T-helper 1 cell treated with Interleukin-12 subunit alpha and Interleukin-12 subunit beta and Interleukin-4 antibody, amounts not matched to agents 30 ng/mL and 1 ng/mL, for 36 hours (primary cell): Measurements from ENCODE around the gene COL24A1. TPM values are rescaled to one million over a fixed set of nuclear protein-coding genes. Genes with fewer than 3 reads are reported as not detected.
"Not testable (repeated sequence)": the region's sequence is repeated elsewhere in the genome, so short reads cannot be mapped to it uniquely, and the experiment has no call there.

ENCODE experiments used
- intact Hi-C: fragments of 100-400 bp; cut with micrococcal nuclease; formaldehyde crosslinking; loops from one replicate; pipeline ENCODE4 v1.15.1; 2024
- total RNA-seq: library from RNA; stranded (reverse); gene quantifications from 2 replicates; pipeline ENCODE4 v1.2.3, GENCODE V29; 2022

Gene COL24A1
- total RNA-seq, 1 donor from 2014 or later: 0.02 TPM

- intact Hi-C loops: no loop called here
These were observed 255.7 kb downstream of the COL24A1 start for GRCh38 chr1:85900921-85901320.

GRCh38 chr1:85898861-85899260 lies 257.7 kb downstream of the COL24A1 start:
- intact Hi-C loops: no loop called here

DNA sequence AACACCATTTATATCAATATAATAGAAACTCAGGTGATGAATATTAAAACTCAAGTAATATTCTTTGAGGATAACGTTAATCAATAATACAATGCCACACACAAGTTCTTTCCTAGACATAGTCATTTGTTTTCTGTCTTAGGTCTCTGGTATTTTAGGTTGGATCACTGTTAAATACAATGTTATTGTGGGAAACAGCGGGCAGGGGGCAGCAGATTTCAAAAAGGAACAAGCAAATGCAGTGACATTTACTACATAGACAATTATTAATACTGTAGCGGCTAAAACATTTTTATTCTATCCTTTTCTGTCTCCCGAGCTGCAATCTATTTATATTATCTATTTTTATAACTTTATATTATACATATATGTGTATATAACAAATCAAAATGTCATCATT lies 261.9 kb downstream of the COL24A1 start:
- intact Hi-C loops: no loop called here

DNA sequence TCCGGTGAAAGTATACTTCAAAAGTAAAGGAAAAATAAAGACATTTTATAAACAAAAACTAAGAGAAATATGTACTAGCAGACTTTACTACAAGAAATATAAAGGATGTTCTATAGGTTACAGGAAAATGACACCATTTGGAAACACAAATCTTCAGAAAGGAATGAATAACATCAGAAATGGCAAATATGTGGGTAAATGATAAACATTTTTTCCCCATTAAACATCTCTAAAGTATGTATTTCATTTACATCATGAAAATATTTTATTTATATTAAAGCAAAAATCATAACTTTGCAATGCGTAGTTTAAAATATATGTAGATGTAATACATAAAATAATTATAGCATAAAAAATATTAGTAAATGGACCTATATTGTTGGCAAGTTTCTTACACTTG lies 264.2 kb downstream of the COL24A1 start:
- intact Hi-C loops: no loop called here

DNA sequence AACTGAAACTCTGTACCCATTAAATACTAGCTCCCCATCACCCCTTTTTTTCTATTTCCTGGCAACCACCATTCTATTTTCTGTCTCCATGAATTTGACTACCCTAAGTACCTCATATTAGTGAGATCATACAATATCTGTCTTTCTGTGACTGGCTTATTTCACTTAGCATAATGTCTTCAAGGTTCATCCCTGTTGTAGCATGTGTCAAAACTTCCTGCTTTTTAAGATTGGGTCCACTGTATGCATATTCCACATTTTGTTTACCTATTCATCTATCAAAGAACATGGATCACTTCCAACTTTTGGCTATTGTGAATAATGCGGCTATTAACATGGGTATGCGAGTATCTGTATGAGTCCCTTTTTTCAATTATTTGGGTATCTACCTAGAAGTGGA lies 266.7 kb downstream of the COL24A1 start:
- intact Hi-C loops: no loop called here

- intact Hi-C loops: no loop called here
These were observed 267.7 kb downstream of the COL24A1 start for GRCh38 chr1:85888921-85889320.

DNA sequence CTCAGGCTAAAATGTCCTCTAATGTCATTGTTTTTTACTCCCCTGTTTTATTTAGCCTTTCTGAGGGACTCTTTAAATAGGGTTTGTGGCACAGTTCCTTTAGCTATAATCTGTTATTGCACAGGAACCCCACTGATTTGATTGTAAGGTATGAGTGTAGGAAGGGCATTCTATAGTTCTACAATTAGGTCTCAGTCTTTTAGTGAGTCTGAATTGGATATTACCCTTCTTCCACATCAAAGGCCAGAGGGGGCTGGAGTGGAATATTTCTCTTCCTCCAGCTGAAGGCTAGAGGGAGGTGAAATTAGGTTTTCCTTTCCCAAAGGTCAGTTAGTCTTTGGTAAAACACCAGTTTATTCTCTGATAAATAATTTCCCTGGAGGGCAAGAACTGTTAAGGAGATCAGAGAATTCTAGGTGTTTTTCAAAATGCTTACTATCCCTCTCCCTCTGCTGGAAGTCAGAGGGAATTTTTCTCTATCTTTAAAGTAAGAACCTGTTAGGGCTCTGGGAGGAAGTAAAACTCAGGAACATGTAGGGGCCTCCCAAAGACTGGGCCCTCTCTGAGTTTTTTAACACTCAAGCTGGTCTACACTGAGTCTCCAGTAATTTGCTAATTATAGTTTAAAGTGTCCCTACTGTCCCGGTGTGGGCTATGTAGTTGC lies 272.1 kb downstream of the COL24A1 start:
- intact Hi-C loops: no loop called here

DNA sequence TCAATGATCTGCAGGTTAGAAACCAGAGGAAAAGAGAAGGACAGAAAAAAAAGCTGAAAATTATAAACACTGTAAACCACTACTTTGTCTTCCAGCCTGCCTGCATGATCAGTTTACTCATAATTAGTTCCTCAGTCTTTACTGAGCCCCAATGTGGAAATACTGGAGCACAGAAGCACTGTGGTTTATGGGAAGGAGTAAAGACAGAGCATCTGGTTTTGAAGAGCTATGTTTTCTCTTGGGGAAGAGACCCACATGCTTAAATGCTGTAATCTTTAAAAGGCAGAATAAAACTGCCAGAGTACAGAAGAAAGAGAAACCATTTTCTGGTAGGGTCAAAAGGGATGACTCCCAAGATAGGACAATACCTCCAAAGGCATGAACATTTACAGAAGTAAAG lies 289.4 kb downstream of the COL24A1 start:
- intact Hi-C loops: no loop called here

GRCh38 chr1:85865213-85865612 lies 291.4 kb downstream of the COL24A1 start:
- intact Hi-C loops: no loop called here

- intact Hi-C loops: no loop called here
These were observed 291.8 kb downstream of the COL24A1 start for GRCh38 chr1:85864727-85865126.

GRCh38 chr1:85863639-85864038 lies 292.9 kb downstream of the COL24A1 start:
- intact Hi-C loops: not testable (repeated sequence)

DNA sequence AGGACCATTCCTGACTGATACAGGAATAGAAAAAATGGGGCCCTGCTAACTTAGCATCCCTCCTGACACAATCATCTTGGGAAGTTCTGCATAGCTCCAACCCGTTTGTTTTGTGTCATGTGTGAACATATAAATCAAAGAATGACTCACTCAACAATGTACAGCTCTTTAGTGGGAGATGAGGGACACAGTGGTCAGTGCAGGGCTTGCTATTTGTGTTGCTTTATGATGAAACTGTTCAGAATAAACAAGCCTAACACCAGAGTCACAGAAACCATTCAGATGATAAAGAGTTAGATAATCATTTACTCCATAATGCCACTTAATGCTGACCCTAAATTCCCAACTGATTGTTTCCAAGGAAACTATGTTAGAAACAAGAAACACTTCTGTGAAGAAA lies 294.1 kb downstream of the COL24A1 start:
- intact Hi-C loops: no loop called here

DNA sequence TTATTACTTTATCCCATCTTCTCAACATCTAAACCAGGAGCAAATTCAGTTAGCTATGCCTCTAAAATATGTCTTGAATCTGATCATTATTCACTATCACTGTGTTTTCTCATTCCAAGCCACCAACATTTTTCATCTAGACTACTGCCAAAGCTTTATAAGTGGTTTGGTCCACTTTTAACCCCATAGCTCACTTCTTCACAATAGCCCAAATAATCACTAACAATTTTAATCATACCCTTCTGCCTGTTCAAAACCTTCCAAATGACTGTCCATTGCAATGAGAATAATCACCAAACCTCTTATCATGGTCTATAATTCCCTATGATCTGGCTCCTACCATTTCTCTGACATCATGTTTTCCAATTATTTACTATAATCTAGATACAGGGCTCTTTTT lies 298.6 kb downstream of the COL24A1 start:
- intact Hi-C loops: no loop called here

GRCh38 chr1:85850238-85850637 lies 306.3 kb downstream of the COL24A1 start:
- intact Hi-C loops: no loop called here

DNA sequence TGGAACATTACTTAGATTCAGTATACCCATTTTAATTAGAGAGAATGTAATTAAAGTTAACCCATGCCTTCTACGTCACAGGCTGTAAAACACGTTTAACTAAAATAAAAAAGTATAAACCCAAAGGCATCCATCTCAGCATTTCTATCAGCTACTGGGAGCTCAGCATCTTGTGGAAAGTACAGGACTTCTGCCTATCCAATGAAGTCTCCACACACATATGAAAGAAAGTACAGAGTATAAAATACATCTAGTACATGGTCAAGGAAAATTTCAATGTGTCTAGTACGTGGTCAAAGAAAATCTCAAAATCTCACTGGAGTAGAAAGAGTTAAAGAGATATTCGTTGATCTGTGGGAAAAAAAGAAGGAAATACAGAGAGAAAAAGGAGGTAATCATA lies 306.9 kb downstream of the COL24A1 start:
- intact Hi-C loops: no loop called here

GRCh38 chr1:85847356-85847755 lies 309.2 kb downstream of the COL24A1 start:
- intact Hi-C loops: no loop called here

- intact Hi-C loops: no loop called here
These were observed 309.9 kb downstream of the COL24A1 start for GRCh38 chr1:85846706-85847105.

- intact Hi-C loops: no loop called here
These were observed 317.1 kb downstream of the COL24A1 start for GRCh38 chr1:85839459-85839858.

DNA sequence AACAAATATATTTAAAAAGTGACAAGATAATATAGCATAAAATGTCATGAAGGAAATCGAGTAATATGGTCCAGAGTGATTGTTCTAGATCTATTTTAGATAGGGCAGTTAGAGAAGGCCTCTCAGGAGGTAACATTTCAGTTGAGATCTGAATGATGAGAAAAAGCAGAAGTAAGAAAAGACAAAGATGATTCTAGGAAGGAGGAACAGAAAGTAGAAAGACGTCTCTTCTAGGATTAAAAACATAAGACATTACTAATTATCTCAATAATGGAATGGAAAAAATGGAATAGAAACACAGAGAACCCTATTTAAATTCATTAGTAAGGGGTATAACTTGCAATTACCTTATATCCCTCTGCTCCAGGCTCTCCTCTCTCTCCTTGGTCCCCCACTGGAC lies 318.3 kb downstream of the COL24A1 start:
- intact Hi-C loops: no loop called here

DNA sequence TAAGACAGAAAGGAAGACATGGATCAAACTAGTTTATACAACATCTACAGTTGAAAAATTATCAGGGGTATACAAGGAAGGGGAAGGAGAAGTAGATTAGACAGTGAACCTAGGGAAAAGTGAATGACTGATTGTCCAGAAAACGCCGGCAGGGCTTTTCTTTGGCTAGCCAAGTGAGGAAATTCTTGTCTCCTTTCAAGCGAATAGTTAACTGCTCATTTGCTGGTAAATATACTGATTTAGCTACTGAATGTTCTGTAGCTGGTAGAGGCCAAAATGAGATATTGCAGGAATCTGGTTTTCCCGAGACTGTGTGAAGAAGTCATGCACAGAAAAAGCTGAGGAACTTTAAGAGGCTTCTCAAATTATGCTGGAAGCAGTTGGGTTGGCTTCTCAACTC lies 319.8 kb downstream of the COL24A1 start:
- intact Hi-C loops: no loop called here

DNA sequence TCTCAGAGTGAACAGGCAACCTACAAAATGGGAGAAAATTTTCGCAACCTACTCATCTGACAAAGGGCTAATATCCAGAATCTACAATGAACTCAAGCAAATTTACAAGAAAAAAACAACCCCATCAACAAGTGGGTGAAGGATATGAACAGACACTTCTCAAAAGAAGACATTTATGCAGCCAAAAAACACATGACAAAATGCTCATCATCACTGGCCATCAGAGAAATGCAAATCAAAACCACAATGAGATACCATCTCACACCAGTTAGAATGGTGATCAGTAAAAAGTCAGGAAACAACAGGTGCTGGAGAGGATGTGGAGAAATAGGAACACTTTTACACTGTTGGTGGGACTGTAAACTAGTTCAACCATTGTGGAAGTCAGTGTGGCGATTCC lies 323.4 kb downstream of the COL24A1 start:
- intact Hi-C loops: not testable (repeated sequence)

- intact Hi-C loops: no loop called here
These were observed 325.7 kb downstream of the COL24A1 start for GRCh38 chr1:85830837-85831236.

DNA sequence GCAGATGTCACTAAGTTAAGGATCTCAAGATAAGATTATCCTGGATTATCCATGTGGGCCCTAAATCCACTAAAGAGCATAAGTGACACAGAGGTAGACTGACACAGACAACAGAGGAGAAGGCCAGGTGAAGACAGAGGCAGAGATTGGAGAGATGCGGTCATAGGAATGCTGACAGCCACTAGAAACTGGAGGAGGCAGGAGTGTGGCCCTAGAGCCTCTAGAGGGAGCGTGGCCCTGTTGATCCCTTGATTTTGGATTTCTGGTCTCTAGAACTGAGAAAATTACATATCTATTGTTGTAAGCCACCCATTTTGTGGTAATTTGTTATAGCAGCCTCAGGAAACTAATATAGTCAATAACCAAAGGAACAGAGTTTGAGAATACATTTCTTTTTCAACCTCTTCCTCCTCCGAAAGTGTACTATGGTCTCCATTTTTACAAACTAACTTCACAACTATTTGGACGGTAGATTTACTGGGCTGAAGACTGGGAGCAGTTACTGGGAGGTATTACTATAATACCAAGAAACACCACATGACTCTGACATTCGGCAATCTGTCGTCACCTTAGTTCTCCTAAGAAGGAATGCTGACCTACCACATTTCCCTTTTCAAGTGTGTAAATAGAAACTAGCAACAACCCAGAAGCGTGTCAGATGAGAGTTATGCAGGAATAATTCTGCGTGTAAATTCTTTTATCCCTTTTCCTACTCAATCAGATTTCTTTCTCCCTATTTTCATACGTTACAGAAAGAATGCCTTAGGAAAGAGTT lies 332.3 kb downstream of the COL24A1 start:
- intact Hi-C loops: no loop called here
